Stimulated activated naive CD8-positive, alpha-beta T cell treated with anti-CD3 and anti-CD28 coated beads, Interleukin-15, Interleukin-2, amounts not matched to agents 100 ng/mL and 50 ng/mL, for 24 hours (primary cell): ENCODE results near the gene TDRD12.

Source experiments
- H3K27ac Mint-ChIP-seq: one replicate; pipeline ENCODE4 v1.8.0; 2021; ENCODE audit warnings: mild to moderate bottlenecking, mixed read lengths
- H3K27me3 Mint-ChIP-seq: one replicate; pipeline ENCODE4 v1.8.0; 2021; ENCODE audit warnings: mixed read lengths
- H3K36me3 Mint-ChIP-seq: one replicate; pipeline ENCODE4 v1.8.0; 2021; ENCODE audit warnings: low read depth, mixed read lengths
- H3K4me1 Mint-ChIP-seq: one replicate; pipeline ENCODE4 v1.8.0; 2021; ENCODE audit warnings: low read depth, mixed read lengths
- H3K4me3 Mint-ChIP-seq: one replicate; pipeline ENCODE4 v1.8.0; 2021; ENCODE audit warnings: mild to moderate bottlenecking, mixed read lengths
- H3K9me3 Mint-ChIP-seq: one replicate; pipeline ENCODE4 v1.8.0; 2021; ENCODE audit warnings: mixed read lengths

Gene TDRD12, protein sequence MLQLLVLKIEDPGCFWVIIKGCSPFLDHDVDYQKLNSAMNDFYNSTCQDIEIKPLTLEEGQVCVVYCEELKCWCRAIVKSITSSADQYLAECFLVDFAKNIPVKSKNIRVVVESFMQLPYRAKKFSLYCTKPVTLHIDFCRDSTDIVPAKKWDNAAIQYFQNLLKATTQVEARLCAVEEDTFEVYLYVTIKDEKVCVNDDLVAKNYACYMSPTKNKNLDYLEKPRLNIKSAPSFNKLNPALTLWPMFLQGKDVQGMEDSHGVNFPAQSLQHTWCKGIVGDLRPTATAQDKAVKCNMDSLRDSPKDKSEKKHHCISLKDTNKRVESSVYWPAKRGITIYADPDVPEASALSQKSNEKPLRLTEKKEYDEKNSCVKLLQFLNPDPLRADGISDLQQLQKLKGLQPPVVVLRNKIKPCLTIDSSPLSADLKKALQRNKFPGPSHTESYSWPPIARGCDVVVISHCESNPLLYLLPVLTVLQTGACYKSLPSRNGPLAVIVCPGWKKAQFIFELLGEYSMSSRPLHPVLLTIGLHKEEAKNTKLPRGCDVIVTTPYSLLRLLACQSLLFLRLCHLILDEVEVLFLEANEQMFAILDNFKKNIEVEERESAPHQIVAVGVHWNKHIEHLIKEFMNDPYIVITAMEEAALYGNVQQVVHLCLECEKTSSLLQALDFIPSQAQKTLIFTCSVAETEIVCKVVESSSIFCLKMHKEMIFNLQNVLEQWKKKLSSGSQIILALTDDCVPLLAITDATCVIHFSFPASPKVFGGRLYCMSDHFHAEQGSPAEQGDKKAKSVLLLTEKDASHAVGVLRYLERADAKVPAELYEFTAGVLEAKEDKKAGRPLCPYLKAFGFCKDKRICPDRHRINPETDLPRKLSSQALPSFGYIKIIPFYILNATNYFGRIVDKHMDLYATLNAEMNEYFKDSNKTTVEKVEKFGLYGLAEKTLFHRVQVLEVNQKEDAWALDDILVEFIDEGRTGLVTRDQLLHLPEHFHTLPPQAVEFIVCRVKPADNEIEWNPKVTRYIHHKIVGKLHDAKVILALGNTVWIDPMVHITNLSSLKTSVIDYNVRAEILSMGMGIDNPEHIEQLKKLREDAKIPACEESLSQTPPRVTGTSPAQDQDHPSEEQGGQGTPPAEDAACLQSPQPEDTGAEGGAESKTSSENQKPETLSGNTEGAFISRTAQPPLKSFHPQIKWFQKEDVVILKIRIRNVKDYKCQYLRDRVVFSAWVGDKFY (N-terminal part only)

DNA sequence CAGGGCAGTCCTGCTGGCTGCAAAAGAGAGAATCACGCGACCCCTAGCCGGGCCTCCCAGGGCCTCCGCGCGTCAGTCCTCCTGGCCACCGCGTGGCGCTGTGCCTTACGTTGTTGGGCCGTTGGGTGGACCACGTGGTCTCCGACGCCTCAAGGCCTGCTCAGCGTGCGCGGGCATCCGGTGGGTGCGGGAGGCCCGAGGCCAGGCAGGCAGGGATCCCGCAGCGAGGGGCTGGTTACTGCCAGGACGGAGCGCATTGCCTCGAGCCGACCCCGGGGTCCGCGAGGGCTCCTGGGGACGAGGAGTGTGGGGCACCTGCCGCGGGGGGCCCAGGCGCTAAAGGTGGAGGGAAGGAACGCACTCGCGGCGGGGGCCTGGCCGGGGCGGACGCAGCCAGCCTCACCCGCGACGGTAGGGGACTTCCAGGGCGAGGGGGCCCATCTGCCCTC lies at the start of gene TDRD12:
Gene TDRD12, plus strand, starts transcription at position 157 of the 449 bp plus-strand sequence. CDS start 306 bp downstream, outside the sequence.
- no peak within 1 kb of the TSS for H3K4me3 Mint-ChIP-seq
- no peaks in the 10 kb centered on the region for H3K4me1 Mint-ChIP-seq
- peaks cover 13% of the 10 kb centered on the region for H3K36me3 Mint-ChIP-seq
- H3K9me3 Mint-ChIP-seq = no peaks in the 10 kb centered on the region
- no peak within 1 kb of the TSS for H3K27ac Mint-ChIP-seq
- H3K27me3 Mint-ChIP-seq = no peaks in the 10 kb centered on the region

DNA sequence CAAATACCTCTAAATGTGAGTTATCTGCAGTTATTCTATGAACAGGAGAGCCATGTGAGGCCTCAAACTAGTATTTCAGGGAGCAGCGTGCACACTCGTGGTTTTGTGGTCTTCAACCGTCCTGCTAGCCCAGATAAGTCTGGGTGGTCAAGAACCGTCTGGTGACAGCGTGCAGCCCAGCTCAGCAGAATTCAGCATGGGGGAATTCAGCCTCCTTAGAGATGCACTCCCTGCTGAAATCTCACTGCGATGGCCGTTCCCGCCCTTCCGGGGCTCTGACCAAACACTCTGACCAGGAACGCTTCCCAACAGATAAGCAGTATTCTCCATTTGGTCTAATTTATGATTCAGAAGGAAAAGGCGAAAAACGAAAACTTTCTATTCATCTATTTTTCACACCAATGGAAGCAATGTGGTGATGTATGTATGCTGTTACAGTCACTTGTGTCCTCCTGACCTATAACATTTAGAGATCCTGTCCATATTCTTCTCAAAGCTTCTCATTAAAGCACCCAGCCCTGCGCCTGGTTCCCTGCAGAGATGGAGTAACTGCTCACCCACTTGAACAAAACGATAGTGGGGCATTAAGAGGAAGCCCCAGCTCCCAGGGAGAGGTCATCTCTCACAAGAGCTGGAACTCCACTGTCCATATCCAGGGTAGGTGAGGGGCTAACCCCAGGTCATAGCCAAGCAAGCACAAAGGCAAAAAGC lies 47.5 kb upstream of the TDRD12 start:
- peaks cover 5% of the 10 kb centered on the region for H3K36me3 Mint-ChIP-seq

DNA sequence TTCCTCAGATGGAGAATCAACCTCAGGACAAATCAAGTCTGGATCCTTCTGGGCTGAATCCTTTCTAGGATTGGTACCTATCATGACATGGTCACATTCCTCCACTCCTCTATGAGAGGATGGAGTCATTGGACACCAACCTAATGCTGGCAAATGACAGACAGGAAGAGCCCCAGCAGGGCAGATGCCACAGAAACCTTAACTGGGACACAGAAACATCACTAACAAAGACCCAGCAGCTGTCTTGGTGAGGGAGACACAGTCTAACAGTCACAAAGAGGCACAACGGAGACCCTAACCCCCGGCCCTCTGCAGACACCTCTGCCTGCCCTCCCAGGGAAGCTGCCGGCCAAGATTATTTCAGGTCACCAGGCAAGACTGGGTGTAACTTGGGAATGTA lies 46.7 kb upstream of the TDRD12 start:
- Mint-ChIP-seq H3K36me3 (peaks cover 5% of the 10 kb centered on the region), H3K27ac (no peak overlapping the region), H3K4me3 (peak overlapping the region; percentile 41), H3K27me3 (peaks cover 10% of the 10 kb centered on the region), H3K4me1 (peaks cover 43% of the 10 kb centered on the region), H3K9me3 (no peaks in the 10 kb centered on the region)

More for the DNA sequence above, 47.5 kb upstream of the TDRD12 start:
- Mint-ChIP-seq H3K27me3 (peaks cover 2% of the 10 kb centered on the region), H3K4me3 (no peak overlapping the region), H3K4me1 (peaks cover 39% of the 10 kb centered on the region), H3K27ac (no peak overlapping the region), H3K9me3 (no peaks in the 10 kb centered on the region)

DNA sequence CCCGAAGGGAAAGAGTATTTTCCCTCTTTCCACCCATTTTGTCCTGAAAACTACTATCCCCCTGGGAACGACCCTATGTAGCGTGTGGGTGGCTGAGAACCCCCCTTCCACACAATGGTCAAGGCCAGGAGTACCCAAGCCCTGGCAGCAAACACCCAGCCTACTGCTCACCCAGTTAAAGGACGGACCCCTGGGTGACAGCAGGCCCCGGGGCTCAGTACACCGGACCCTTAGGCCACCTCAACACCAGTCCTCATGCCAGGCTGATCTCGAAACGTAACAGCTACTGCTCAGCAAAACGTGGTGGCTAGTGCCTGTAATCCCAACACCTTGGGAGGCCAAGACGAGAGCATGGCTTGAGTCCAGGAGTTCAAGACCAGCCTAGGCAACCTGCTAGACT lies 46.0 kb upstream of the TDRD12 start:
- no peak overlapping the region for H3K4me3 Mint-ChIP-seq
- no peak overlapping the region for H3K27ac Mint-ChIP-seq
- peaks cover 43% of the 10 kb centered on the region for H3K4me1 Mint-ChIP-seq
- H3K9me3 Mint-ChIP-seq = no peaks in the 10 kb centered on the region
- H3K36me3 Mint-ChIP-seq = peaks cover 5% of the 10 kb centered on the region
- peaks cover 12% of the 10 kb centered on the region for H3K27me3 Mint-ChIP-seq

DNA sequence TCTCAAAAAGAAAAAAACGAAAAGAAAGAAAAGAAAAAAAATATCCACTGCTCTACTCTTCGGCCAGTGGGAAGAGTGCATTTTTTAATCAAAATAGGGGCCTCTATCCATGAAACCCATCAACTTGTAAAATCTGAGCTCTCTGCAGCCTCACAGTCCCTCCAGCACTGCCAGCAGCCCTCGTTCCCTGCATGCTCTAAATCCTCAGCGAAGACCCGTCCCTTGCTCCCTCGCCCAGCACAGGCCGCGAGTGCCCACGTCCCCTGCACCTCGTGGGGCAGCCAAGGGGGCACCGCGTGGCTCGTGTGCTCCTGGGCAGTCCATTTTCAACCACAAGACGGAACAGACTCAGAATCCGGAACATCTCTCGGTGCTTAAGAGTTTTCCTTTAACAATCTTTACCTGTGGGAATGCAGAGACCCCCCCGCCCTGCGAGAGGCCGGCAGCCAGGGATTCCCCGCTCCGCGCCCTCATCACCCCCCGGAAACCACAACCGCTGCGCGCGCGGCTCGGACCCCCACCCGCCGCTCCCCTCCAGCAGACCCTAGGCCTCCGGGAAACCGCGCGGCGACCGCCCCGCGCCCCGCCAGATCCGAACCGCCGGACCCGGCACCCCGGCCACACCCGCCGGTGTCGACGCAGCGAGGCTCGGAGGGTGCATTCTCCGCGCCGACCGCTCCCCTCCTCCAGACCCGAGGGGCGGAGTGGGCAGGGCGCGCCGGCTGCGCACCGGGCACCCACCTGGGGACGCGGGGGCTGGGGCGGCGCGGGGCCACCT lies 45.2 kb upstream of the TDRD12 start:
- Mint-ChIP-seq H3K4me3 (peak overlapping the region; percentile 91), H3K36me3 (peaks cover 5% of the 10 kb centered on the region), H3K4me1 (peaks cover 42% of the 10 kb centered on the region), H3K27me3 (peaks cover 12% of the 10 kb centered on the region), H3K9me3 (no peaks in the 10 kb centered on the region), H3K27ac (peak overlapping the region; percentile 91)

DNA sequence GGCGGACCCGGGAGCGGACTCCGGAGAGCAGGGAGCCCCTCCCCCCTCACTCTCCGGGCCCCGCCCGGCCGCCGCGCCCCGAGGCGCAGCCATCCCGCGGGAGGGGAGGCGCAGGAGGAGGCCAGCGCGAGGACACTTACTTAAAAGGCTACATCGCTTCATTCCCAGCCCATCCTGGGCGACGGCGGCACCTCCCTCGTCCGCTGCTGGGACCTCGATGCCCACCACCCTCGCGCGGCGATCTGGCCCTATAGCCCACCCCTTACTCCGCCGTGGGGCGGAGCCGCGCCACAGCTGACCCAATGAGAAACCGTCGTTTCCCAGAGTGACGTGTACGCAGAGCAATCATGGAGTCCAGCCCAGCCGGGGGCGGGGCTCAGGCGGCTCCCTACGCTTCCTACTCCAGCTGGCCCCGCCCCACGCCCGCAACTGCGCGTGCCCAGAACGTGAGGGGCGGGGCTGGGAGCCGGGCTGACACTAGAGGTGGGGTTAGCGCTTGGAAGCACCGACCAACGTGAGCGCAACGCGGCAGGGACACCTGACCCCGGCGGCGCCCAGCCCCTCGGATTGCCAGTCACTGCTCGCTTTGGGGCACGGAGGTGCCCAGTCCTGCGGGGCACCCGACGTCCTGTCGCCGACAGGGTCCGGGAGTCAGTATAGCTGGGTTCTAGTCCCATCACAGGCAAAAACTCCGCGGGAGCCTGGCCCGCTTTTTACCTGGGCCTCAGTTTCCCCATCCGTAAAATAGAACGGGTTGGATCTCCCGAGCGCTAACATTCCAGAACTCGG lies 44.4 kb upstream of the TDRD12 start, which contains the start of gene ANKRD27:
Gene ANKRD27, minus strand, starts transcription at position 250 of the 789 bp plus-strand sequence. CDS start 16,165 bp downstream, outside the sequence.
- H3K4me1 Mint-ChIP-seq = peaks cover 35% of the 10 kb centered on the region
- H3K4me3 Mint-ChIP-seq = peak within 1 kb of the TSS; percentile 91
- H3K9me3 Mint-ChIP-seq = no peaks in the 10 kb centered on the region
- peak within 1 kb of the TSS; percentile 91 for H3K27ac Mint-ChIP-seq
- H3K27me3 Mint-ChIP-seq = peaks cover 12% of the 10 kb centered on the region
- H3K36me3 Mint-ChIP-seq = peaks cover 2% of the 10 kb centered on the region

DNA sequence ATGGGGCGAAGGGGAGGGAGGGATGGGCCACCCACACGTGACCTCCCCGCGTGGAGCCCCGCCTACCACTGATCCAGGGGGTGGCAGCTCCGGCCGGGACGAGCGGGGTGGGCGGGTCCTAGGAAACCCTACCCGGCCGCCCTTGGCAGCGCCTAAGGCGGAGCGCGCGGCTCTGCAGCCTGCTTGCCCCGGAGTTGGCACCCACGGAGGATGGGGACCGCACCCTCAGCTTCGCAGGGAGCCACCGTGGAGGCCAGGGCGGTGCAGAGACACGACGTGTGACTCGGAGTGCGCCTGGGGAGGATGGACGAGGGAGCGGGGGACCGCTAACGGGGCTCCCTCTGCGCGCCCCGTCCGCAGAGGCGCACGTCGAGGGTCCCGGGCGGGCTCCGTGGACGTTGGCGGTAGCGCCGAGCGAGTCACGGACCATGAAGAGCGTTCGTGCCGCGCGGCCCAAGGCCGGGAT lies 43.8 kb upstream of the TDRD12 start, which contains the start of gene RGS9BP:
Gene RGS9BP, plus strand, starts transcription at position 129 of the 466 bp plus-strand sequence. CDS start 416 bp downstream, outside the sequence.
- peak within 1 kb of the TSS; percentile 78 for H3K4me3 Mint-ChIP-seq
- H3K4me1 Mint-ChIP-seq = peaks cover 33% of the 10 kb centered on the region
- no peaks in the 10 kb centered on the region for H3K9me3 Mint-ChIP-seq
- peaks cover 13% of the 10 kb centered on the region for H3K27me3 Mint-ChIP-seq
- H3K36me3 Mint-ChIP-seq = no peaks in the 10 kb centered on the region
- no peak within 1 kb of the TSS for H3K27ac Mint-ChIP-seq

DNA sequence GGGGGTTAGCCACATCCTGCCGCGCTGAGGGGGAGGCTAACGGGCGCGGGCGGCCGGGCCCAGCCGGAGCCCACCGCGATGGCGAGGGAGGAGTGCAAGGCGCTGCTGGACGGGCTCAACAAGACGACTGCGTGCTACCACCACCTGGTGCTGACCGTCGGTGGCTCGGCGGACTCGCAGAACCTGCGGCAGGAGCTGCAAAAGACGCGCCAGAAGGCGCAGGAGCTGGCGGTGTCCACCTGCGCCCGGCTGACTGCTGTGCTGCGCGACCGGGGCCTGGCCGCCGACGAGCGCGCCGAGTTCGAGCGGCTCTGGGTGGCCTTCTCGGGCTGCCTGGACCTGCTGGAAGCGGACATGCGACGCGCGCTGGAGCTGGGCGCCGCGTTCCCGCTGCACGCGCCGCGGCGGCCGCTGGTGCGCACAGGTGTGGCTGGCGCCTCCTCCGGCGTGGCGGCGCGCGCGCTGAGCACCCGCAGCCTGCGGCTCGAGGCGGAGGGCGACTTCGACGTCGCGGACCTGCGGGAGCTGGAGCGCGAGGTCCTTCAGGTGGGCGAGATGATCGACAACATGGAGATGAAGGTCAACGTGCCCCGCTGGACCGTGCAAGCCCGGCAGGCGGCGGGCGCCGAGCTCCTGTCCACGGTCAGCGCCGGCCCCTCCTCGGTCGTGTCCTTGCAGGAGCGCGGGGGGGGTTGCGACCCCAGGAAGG lies 43.2 kb upstream of the TDRD12 start:
- Mint-ChIP-seq H3K4me3 (peak overlapping the region; percentile 78), H3K9me3 (no peaks in the 10 kb centered on the region), H3K36me3 (no peaks in the 10 kb centered on the region), H3K4me1 (peaks cover 33% of the 10 kb centered on the region), H3K27me3 (peaks cover 18% of the 10 kb centered on the region), H3K27ac (no peak overlapping the region)

DNA sequence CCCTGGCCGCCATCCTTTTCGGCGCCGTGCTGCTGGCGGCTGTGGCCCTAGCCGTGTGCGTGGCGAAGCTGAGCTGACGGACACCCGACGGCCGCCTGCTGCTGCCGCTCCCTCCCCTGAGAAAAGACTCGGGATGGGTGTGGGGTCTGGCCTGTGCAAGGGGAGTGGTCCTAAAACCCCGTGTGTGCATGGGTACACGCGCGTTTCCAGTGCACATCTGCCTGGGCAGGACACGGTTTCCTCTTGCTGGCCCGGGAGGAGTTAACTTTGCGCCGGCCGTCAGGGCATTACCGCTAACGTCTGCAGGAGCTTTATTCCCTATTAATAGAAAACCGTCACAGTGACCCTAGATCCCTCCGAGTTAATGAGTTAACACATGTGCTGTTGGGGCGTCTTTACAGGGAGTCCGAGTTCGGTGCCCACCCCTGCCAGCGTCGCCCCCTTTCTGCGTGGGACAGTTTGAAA lies 42.6 kb upstream of the TDRD12 start:
- Mint-ChIP-seq H3K4me1 (peaks cover 28% of the 10 kb centered on the region), H3K9me3 (no peaks in the 10 kb centered on the region), H3K27ac (no peak overlapping the region), H3K4me3 (peak overlapping the region; percentile 47), H3K27me3 (peaks cover 18% of the 10 kb centered on the region), H3K36me3 (no peaks in the 10 kb centered on the region)

DNA sequence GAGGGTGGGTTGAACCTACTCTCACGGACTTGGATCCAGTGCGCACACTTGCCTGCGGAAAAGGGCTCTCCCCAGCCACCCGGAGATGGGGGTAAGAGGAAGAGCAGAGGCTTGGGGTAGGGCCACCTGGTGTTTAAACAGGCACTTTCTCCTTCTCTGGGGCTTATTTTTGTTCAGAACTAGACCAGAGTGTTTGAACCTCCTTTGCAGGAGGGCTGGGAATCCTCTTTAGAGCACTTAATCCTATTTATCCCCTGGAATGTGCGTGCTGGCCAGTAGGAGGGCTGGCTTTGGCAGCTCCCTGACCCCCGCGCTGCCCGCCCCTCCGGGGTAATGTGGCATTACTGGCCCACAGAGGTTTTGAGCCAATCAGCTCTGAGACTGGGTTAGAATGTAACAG lies 41.9 kb upstream of the TDRD12 start:
- no peak overlapping the region for H3K4me3 Mint-ChIP-seq
- H3K4me1 Mint-ChIP-seq = peaks cover 21% of the 10 kb centered on the region
- H3K9me3 Mint-ChIP-seq = no peaks in the 10 kb centered on the region
- H3K27ac Mint-ChIP-seq = no peak overlapping the region
- H3K27me3 Mint-ChIP-seq = peaks cover 22% of the 10 kb centered on the region
- no peaks in the 10 kb centered on the region for H3K36me3 Mint-ChIP-seq

DNA sequence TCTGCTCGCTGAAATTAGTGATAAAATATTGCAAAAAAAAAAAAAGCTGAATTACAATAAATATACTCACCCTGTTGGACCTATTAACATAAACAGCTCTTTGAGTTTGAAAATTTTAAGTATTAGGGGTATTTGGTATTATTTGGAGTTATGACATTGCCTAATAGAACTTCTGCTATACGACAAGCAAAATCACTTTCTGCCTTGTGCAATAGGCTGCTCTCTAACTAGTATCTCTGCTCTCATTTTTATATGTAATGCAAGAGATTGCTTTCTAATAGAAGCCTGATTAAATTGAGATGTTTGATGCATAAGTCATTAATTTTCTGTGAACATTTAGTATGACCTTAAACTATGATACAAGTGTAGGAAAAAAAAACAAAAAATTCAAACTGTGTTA lies 38.6 kb upstream of the TDRD12 start:
- Mint-ChIP-seq H3K27me3 (peaks cover 22% of the 10 kb centered on the region), H3K4me1 (peaks cover 4% of the 10 kb centered on the region), H3K27ac (no peak overlapping the region), H3K9me3 (no peaks in the 10 kb centered on the region), H3K36me3 (no peaks in the 10 kb centered on the region), H3K4me3 (no peak overlapping the region)

DNA sequence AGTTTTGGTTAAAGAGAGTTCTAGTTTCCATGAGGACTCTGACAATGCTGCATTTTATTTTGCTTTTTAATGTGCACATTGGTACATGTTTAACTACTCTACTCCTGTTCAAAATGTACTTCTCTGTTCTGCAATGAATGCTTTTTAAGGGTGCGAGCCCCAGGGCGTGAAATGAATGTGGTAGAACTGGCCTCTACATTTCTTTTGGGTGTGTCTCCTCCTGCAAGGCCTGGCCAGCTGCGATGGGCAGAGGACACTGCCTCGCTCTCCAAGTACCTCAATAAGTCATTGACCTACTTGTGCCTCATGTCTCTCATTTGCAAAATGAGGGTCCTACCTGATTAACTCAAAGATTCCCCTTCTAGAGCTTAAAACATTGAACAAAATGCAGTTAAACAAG lies 37.2 kb upstream of the TDRD12 start:
- no peaks in the 10 kb centered on the region for H3K9me3 Mint-ChIP-seq
- H3K27ac Mint-ChIP-seq = no peak overlapping the region
- H3K4me3 Mint-ChIP-seq = no peak overlapping the region
- peaks cover 7% of the 10 kb centered on the region for H3K36me3 Mint-ChIP-seq
- H3K27me3 Mint-ChIP-seq = peaks cover 17% of the 10 kb centered on the region
- H3K4me1 Mint-ChIP-seq = peaks cover 2% of the 10 kb centered on the region
